HepG2 (cell line): Measurements from ENCODE around the gene LRRC45. TPM values are rescaled to one million over a fixed set of nuclear protein-coding genes. Genes with fewer than 3 reads are reported as not detected.

ENCODE experiments used
- EHMT2 ChIP-seq: fragments of 200-600 bp; sonication (generic); IDR thresholded peaks from 2 replicates; pipeline ENCODE4 v1.7.0; 2017; ENCODE audit warnings: antibody characterized with exemption, low read depth, low read length, borderline replicate concordance
- EP300 ChIP-seq, 3 experiments: sonication (generic) in 1 of 3; formaldehyde crosslinking in 1 of 3; IDR thresholded peaks; 2 replicates each; pipeline versions ENCODE4 v1.5.1 to v1.6.1; 2011 to 2020; ENCODE audit warnings: low read depth in 2 of 3, low read length in 2 of 3, borderline replicate concordance in 1 of 3, improper control_type of control experiment in 1 of 3, mild to moderate bottlenecking in 1 of 3, missing genetic modification reagents in 1 of 3, moderate library complexity in 1 of 3
- HOXA9 ChIP-seq: sonication (generic); formaldehyde crosslinking; IDR thresholded peaks from 2 replicates; pipeline ENCODE4 v1.8.1; 2022; ENCODE audit warnings: missing genetic modification reagents, mild to moderate bottlenecking, moderate library complexity, borderline replicate concordance
- MED1 ChIP-seq: sonication (generic); formaldehyde crosslinking; IDR thresholded peaks from 2 replicates; pipeline ENCODE4 v1.4.0; 2020; ENCODE audit warnings: missing genetic modification reagents
- PAXIP1 ChIP-seq: sonication (generic); formaldehyde crosslinking; conservative IDR thresholded peaks from 2 replicates; pipeline ENCODE4 v1.4.0; 2020; ENCODE audit warnings: mild to moderate bottlenecking, missing genetic modification reagents, moderate library complexity
- TBP ChIP-seq: sonication (generic); formaldehyde crosslinking; IDR thresholded peaks from 2 replicates; pipeline ENCODE4 v1.5.0; 2020; ENCODE audit warnings: missing genetic modification reagents
- TCF7L2 ChIP-seq: IDR thresholded peaks from 2 replicates; pipeline ENCODE4 v1.6.1; 2011; ENCODE audit warnings: mild to moderate bottlenecking, low read depth, low read length, moderate library complexity
- ZNF17 ChIP-seq: sonication (generic); formaldehyde crosslinking; IDR thresholded peaks from 2 replicates; pipeline ENCODE4 v1.5.0; 2020; ENCODE audit warnings: mild to moderate bottlenecking, missing genetic modification reagents
- ZNF256 ChIP-seq: sonication (generic); formaldehyde crosslinking; conservative IDR thresholded peaks from 2 replicates; pipeline ENCODE4 v1.4.0; 2020; ENCODE audit warnings: missing genetic modification reagents
- ZNF570 ChIP-seq: sonication (generic); formaldehyde crosslinking; IDR thresholded peaks from 2 replicates; pipeline ENCODE4 v1.4.0; 2020; ENCODE audit warnings: mild to moderate bottlenecking, missing genetic modification reagents, borderline replicate concordance
- ZNF687 ChIP-seq: sonication (generic); formaldehyde crosslinking; IDR thresholded peaks from 2 replicates; pipeline ENCODE4 v1.5.1; 2020; ENCODE audit warnings: mild to moderate bottlenecking, missing genetic modification reagents, moderate library complexity
- polyA plus RNA-seq, 8 experiments: library from polyadenylated mRNA; depleted of rRNA in 3 of 8; stranded (reverse) in 7 of 8; unstranded in 1 of 8; fragments of >200 nt; fragmentation: Illumina TruSeq in 4 of 8; extraction: Trizol in 4 of 8; gene quantifications; 2 replicates each; pipeline versions ENCODE4 v1.2.1 to v1.2.3, GENCODE V29; 2011 to 2016; ENCODE audit warnings: low read depth in 4 of 8, missing spikeins in 1 of 8, mixed read lengths in 1 of 8; ENCODE audit not compliant: insufficient read depth in 1 of 8
- total RNA-seq, 5 experiments: library from RNA; depleted of rRNA; stranded (reverse); fragments of >200 nt; fragmentation: Illumina TruSeq; extraction: Trizol; gene quantifications; 2 replicates each; pipeline ENCODE4 v1.2.3, GENCODE V29; 2016; ENCODE audit warnings: low read depth in 1 of 5
- TF ChIP-seq, protein P1 (sequence below): sonication (generic); formaldehyde crosslinking; IDR thresholded peaks from 2 replicates; pipeline ENCODE4 v1.8.0; 2022; ENCODE audit warnings: mild to moderate bottlenecking, missing genetic modification reagents; ENCODE audit not compliant: insufficient replicate concordance
- TF ChIP-seq, protein P2 (sequence below): sonication (generic); formaldehyde crosslinking; IDR thresholded peaks from 2 replicates; pipeline ENCODE4 v1.5.0; 2020; ENCODE audit warnings: missing genetic modification reagents

LRRC45 gene
- total and polyA plus RNA-seq, 2 of the 13 experiments (the other 11 are each of a cell fraction or from before 2014, with no cell fraction given) = 11.6 to 48.1 TPM

DNA sequence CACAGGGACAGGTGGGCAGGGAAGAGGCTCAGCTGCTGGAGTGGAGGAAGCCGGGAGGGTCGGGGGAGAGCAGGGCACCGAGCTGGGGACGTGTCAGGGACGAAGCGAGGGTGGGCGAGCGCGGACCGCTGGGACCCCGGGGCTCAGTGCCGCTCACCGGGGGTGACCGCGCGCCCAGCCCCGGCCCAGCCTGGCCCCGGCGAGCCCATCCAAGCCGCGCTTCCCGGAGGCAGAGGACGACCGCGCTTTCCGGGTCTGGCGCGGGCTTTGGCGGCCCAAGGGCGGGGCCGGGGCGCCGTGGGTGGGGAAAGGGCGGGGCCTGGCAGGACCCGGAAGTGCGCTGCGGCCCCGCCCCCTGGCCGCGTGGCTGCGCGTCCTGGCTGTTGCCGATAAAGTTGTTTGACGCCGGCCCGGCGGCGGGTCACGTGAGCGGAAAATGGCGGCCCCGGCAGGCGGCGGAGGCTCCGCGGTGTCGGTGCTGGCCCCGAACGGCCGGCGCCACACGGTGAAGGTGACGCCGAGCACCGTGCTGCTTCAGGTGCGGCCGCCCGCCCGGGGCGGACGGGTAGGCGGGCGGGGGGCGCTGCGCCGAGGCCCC lies 45.8 kb upstream of the LRRC45 start, which contains the start of gene ASPSCR1 (continued):
- TF ChIP-seq, protein P1, sequence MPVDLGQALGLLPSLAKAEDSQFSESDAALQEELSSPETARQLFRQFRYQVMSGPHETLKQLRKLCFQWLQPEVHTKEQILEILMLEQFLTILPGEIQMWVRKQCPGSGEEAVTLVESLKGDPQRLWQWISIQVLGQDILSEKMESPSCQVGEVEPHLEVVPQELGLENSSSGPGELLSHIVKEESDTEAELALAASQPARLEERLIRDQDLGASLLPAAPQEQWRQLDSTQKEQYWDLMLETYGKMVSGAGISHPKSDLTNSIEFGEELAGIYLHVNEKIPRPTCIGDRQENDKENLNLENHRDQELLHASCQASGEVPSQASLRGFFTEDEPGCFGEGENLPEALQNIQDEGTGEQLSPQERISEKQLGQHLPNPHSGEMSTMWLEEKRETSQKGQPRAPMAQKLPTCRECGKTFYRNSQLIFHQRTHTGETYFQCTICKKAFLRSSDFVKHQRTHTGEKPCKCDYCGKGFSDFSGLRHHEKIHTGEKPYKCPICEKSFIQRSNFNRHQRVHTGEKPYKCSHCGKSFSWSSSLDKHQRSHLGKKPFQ (CRISPR knock-in tag) = no peak
- TF ChIP-seq TBP (CRISPR knock-in tag) (no peak; the same call in 1 of the 2 replicates), EHMT2 (no peak), PAXIP1 (CRISPR knock-in tag) (no peak), EP300 (IDR thresholded peaks at IDR 0.05; ENCODE audit: low read depth in 2 of 2, low read length in 2 of 2) (peak; percentile 23 to 69; a peak in 3 of 4 replicates), EP300 (CRISPR knock-in tag; IDR thresholded peaks at IDR 0.05; ENCODE audit: borderline replicate concordance) (no peak), ZNF687 (CRISPR knock-in tag) (peak; percentile 12), ZNF17 (no peak), TCF7L2 (no peak), ZNF256 (CRISPR knock-in tag) (no peak), MED1 (peak; percentile 76), HOXA9 (CRISPR knock-in tag) (no peak), ZNF570 (no peak)
- TF ChIP-seq, protein P2, sequence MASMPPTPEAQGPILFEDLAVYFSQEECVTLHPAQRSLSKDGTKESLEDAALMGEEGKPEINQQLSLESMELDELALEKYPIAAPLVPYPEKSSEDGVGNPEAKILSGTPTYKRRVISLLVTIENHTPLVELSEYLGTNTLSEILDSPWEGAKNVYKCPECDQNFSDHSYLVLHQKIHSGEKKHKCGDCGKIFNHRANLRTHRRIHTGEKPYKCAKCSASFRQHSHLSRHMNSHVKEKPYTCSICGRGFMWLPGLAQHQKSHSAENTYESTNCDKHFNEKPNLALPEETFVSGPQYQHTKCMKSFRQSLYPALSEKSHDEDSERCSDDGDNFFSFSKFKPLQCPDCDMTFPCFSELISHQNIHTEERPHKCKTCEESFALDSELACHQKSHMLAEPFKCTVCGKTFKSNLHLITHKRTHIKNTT = peak; percentile 6; the same call in 1 of the 2 replicates
